GM18498 (cell line): Measurements from ENCODE around the gene TACR1.

Source experiments
- ATAC-seq: cut with Tn5 transposase; IDR thresholded peaks from one replicate; pipeline ENCODE4 v1.9.1; 2021; ENCODE audit warnings: mild to moderate bottlenecking, moderate library complexity; ENCODE audit not compliant: unreplicated experiment

Gene TACR1

GRCh38 chr2:75055142-75055819 lies 144.0 kb downstream of the TACR1 start:
- ATAC-seq = no peak

GRCh38 chr2:75054296-75054695 lies 145.0 kb downstream of the TACR1 start:
- ATAC-seq = no peak

GRCh38 chr2:75053484-75054112 lies 145.7 kb downstream of the TACR1 start:
- ATAC-seq = peak; percentile 89

GRCh38 chr2:75047992-75048625 lies 151.2 kb downstream of the TACR1 start:
- ATAC-seq = no peak

GRCh38 chr2:75047189-75047991 lies 151.9 kb downstream of the TACR1 start:
- ATAC-seq = no peak

- no peak for ATAC-seq
These were observed 153.7 kb downstream of the TACR1 start for GRCh38 chr2:75045526-75046050.

GRCh38 chr2:75044291-75044690 lies 155.0 kb downstream of the TACR1 start:
- ATAC-seq = no peak

- no peak for ATAC-seq
These were observed 156.5 kb downstream of the TACR1 start for GRCh38 chr2:75042823-75043222.

GRCh38 chr2:75041731-75042600 lies 157.4 kb downstream of the TACR1 start:
- ATAC-seq = no peak

- ATAC-seq = no peak
These were observed 158.1 kb downstream of the TACR1 start for GRCh38 chr2:75041226-75041625.

GRCh38 chr2:75035444-75036353 lies 163.6 kb downstream of the TACR1 start:
- ATAC-seq = no peak

GRCh38 chr2:75033516-75033915 lies 165.8 kb downstream of the TACR1 start:
- ATAC-seq = no peak

- no peak for ATAC-seq
These were observed 167.2 kb downstream of the TACR1 start for GRCh38 chr2:75031906-75032803.

- ATAC-seq = no peak
These were observed 168.1 kb downstream of the TACR1 start for GRCh38 chr2:75031171-75031570.

GRCh38 chr2:75030218-75031009 lies 168.9 kb downstream of the TACR1 start:
- ATAC-seq = no peak

GRCh38 chr2:75027886-75028285 lies 171.4 kb downstream of the TACR1 start:
- ATAC-seq = no peak

GRCh38 chr2:75025633-75026380 lies 173.5 kb downstream of the TACR1 start:
- no peak for ATAC-seq
